ENCODE data around the gene KCNG1.

The KCNG1 gene

DNA sequence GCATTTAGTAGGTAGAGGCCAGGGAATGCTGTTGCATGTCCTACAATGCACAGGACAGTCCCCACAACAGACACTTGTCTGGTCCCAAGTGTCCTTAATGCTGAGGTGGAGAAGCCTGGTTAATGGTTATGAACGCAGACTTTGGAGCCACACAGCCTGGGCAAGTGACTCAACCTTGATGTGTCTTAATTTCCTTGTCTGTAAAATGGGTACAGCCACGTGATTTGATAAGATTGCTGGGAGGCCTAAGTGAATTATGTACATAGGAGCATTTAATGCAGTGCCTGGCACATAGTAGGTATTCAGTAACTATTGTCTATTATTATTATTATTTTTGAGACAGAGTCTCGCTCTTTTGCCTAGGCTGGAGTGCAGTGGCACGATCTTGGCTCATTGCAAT lies 11.4 kb downstream of the KCNG1 start:
- DNase-seq = no peak

DNA sequence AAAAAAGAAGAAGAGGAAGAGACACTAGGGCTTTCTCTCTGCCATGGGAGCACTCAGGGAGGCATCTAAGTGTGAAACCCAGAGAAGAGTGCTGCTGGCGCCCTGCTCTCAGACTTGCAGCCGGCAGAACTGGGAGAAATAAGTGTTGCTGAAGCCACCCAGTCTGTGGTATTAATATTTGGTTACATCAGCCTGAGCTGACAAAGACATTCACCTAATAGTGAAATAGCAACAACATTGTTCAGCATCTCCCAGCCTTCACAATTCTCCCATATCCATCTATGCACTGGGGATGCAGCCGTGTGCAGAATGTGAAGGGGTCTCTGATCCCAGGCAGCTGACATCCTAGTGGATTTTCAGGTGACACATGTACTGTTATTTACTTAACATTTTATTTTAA lies 12.0 kb downstream of the KCNG1 start:
- no peak for DNase-seq

DNA sequence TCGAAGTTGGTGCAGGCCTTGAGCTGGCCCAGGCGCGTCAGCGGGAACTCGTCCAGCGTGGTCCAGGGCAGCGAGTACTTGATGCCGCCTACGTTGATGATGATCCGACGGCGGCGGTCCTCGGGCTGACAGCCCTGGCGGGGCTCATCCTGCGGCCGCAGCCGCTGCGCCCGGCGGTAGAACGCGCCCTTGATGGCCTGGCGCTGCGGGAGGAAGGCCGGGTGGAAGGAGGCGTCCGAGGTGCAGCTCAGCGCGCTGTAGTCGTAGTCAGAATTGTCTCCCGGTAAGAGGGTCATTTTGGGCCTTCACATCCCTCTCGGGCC lies 12.9 kb downstream of the KCNG1 start:
- no peak for DNase-seq

DNA sequence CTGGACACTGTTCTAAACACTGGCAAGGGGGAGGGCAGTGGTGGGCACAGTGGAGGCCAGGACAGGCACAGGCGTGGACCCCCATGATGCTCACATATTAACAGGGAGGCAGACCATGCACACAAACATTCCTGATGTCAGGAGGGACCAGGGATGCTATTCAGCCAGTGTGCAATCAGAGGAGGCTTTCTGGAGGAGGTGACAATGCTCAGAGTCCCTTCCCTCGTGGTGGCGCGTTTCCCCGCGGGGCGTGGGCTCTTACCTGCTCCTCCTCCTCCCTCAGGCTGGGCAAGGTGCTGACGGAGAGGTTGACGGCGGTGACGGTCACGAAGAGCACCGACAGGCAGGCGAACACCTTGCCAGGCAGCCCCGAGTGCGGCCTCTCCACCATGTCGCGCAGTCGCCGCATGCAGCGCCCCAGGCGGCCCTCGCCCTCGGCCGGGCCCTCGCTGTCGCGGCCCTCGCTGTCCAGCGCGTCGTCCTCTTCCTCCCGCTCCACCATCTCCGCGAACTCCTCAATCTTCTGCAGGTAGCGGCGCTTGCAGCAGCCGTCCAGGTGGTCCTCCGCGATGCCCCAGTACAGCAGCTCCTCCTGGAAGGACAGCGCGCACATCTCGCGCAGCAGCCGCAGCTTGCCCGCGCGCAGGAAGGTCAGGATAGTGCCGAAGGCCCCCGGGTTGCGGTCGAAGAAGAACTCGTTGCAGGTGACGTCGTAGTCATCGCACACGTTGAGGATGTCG lies 13.4 kb downstream of the KCNG1 start:
- no peak for DNase-seq

DNA sequence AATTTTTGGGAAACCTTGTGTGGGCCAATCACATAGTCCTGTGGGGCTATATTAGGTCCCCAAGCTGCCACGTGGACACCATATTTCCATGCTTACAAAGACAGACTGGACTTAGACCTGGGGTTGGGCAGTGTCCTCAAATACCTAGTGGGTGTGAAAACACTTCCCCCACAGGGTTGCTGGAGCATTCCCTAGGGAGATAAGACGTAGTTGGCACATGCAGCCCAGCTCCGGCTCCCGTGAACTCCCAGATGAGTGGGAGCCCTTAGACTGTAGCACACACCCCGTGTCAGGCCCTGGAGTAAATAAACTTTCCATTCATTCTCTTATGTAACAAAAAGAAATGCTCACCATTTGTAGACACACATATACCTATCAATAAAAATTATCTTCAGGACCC lies 14.2 kb downstream of the KCNG1 start:
- no peak for DNase-seq

DNA sequence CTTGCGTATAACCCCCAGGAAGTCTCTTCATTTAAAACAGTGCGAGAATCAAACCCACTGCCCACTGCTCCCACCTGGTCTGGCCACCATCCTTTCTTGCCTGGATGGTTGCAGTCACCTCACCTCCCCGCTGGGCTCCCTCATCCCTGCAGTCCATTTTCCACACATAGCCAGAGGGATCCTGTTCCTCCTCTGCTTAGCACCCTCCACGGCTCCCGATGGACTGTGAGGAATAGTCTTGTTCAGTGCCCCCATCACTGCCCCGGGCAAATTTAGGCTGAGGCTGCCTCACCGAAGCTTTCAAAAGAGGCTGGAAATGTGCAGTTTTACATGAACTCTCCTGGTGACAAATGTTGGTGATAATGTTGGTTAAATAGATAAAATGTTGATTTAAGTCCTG lies 17.7 kb downstream of the KCNG1 start:
- no peak for DNase-seq

DNA sequence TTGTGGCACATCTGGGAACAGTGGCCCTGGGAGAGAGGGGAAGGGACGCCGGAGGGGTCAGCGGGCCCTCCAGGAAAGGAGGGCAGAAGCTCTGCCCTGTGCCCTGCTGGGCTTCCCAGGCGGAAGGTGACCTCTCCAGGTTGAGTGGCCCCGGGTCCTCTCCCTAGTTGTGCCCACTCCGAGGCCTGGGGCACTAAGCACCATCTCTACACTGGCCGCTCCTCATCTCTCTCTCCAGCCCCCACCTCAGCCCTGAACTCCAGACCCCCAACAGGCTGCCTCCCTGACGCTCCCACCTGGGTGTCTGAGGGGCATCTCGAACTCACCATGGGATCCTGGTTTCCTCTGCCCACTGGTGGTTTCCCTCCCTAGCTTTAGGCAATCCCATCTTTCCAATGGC lies 18.1 kb downstream of the KCNG1 start:
- DNase-seq = no peak

DNA sequence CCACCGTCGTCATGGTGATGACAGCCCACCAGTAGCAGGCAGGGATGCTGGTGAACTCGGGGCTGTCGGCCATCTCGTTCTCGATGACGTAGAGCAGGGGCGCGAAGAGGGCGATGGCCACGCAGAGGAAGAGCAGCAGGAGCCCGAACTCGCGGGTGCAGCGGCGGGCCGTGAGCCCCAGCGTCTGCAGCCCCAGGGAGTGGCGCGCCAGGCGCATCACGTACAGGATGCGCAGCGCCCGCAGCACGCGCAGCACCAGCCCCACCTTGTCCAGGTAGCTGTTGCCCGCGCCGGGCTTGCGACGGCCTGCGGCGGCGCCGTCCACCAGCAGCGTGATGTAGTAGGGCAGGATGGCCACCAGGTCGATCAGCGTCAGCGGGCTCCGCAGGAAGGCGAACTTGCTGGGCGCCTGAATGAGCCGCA lies 18.6 kb downstream of the KCNG1 start:
- DNase-seq = no peak

DNA sequence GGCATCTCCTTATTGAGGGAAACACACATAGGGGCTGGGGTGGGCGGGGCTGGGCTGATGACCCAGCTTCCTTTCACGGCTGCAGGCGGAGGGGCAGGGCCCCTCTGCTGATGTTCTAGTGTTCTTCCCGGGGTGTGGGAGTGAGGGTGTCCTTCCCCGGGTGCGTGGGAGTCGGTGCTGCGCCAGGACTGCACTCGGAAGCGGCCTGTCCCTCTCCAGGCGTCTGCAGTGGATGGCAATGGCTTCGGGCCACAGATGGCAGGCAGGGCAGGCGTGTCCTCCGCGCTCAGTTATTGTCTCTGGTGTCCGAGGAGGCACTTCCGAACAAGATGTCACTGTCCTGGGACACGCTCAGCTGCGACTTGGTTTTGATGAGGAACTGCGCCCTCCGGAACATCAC lies 19.2 kb downstream of the KCNG1 start:
- no peak for DNase-seq

DNA sequence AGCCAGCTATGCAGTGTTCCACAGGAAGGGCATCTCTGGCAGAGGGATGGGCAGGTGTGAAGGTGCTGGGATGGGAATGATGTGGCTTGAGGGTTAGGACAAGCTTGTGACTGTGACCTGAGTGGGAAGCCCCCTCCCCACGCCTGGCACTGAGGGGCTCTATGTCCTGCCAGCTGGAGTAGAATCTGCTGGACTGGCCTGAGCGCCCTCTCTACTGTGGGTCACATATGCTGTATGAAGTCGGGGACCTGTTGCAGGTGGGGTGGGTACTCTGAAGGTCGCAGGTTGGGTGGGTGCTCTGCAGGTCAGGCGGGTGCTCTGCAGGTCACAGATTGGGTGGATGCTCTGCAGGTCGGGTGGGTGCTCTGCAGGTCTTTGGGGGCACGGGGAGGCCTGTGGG lies 20.3 kb downstream of the KCNG1 start:
- DNase-seq = no peak

DNA sequence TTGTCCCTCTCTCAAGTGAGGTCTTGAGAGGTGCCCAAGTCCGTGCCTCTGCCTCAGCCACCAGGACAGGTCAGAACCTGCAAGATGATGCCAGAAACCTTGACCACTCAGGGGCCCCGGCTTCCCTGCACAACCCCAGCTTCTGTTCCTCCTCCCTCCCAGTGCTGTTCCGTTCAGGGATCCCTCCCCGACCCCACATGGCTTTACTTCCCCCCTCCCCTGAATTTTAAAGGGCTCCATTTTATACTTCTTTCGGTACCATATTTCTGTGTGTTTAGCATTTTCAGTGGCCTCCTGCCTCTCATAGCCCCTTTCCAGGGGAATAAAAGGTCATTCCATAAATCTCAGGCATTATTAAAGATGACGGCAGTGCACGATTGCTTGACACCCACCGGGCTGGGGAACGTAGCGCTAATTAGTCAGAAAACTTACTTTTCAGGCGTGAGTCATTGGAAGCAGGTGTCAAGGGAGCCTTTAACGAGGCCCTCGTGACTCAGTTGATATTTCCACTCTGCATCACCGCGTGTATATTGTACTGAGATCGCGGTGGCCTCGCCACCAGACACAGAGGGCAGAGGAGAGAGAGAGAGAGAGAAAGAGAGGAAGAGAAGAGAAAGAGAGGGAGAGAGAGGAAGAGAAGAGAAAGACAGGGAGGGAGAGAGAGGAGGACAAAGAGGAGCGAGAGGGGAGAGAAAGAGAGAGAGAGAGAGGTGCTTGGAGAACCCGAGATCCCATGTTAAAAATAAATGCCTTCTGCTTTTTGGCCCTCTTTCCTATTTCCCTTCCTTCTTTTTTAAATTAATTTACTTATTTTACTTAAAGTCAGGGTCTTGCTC lies 21.3 kb downstream of the KCNG1 start:
- DNase-seq = no peak

DNA sequence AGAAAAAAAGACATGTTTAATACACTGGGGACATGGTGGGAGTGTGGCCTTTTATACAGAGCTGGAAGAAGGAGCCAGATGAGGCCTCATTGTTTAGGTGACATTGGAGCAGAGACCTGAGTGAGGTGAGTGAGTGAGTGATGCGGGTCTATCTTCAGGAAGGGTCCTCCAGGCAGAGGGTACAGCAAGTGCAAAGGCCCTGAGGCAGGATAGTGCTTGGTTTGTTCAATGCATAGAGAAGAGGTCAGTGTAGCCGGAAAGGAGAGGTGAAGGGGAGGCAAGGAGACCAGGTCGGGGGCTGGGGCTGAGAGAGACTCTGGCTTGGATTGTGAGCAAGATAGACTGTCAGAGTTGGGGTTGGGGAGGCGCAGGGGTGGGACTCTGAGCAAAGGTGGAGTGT lies 23.6 kb downstream of the KCNG1 start:
- no peak for DNase-seq

DNA sequence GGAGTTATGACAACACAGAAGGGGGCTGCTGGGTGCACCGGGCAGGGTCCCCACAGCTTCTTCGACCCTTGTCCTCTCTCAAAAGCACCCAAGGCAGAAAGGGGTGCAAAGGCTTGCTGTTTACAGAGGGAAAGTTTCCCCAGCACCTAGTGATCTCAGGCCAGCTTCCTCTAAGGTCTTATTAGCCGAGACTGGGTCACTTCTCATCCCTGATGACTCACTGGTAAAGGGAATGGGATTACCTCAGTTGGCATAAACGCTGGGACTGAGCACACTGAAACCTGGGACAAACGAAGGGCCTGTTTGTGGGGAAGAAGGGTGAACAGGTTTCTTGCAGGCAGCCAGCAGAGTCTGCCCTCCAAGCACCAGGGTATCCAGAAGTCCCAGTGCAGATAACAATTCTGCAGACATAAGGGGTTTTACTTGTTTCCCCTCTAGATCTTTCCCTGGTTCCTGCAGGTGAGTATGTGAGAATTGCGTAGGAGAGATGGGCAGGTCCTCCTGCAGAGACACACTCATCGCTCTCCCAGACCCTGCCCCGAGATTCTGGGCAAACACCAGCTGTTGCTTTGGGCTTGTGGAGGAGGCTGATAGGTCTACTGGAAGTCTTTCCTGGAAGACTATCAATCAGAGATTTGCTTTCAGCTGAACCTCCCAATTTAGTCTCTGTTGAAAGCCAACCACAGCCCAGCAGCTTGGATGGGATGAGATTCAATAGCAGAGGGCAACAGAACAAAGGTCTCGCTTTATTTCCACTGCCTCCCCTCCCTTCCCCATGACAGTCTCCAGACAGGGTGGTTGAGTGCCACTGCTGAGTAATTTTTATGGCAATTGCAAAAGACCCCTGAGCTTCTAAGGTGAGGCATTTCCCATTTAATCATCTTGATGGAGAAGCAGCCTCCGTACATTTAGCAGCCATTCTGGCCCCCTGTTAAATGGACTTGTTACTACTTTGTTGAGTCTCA lies 25.7 kb downstream of the KCNG1 start:
- DNase-seq = no peak

DNA sequence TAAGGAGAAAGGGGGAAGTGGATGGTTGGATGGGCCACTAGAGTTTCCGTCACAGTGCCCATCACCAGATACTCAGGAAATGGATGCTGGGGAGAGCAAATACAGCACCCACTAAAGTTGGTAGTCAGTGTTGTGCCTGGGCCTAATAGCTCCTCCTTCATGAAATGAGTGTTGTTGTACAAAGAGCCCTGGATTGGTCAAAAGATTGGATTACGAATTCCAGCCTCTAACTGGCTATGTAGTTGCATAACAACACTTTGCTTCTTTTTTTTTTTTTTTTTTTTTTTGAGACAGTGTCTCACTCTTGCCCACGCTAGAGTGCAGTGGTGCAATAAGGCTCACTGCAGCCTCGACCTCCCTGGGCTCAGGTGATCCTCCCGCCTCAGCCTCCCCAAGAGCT lies 27.4 kb downstream of the KCNG1 start:
- DNase-seq = no peak

DNA sequence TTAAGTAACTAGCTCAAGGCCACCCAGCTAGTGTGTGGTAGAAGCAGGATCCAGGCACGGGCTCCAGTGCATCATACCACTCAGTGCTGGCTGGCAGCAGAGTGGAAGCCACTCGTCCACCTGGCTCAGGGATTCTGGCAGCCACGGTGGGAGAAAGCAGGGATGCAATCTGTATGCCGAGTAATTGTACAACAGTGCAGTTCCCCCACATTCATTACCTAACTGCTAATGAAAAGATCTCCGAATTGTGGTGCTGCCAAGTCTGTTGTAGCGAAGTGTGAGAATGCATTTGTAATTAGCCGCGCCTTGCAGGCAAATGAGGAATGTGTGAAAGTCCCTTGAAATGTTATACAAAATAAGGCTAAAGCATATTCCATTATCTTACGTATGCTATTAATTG lies 29.0 kb downstream of the KCNG1 start:
- no peak for DNase-seq

DNA sequence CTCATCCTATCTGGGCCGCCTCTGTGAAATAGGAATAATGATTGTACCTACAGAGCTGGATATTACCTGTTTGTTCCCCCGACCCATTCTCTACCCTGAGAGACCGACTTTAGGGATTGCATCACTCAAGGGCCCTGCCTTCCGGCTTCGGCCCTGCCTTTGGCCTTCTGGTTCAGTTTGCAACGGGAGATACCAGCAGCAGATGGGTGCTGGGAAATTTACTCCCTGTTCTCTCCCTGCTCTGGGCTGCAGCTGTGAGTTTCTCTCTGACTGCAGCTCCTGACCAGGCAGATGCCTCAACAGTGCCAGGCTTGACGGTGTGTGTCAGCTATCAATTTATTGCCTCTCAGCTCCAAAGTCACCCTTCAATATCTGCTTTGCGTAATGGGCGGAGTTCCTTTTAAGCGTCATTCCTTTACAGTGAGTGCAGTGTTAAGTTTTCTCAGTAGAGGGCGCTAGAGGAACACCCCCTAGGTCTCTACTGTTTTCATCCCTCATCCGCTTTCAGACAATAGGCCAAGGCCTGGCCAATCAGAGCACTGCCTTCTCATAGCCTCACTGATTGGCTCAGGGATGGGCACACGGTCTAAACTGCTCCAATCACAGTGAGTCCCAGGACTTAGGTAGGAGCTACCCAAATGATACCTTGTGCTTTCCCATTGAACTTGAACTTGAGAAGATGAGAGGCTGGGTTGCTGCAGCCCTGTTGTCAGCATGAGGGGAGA lies 30.0 kb downstream of the KCNG1 start:
- no peak for DNase-seq

DNA sequence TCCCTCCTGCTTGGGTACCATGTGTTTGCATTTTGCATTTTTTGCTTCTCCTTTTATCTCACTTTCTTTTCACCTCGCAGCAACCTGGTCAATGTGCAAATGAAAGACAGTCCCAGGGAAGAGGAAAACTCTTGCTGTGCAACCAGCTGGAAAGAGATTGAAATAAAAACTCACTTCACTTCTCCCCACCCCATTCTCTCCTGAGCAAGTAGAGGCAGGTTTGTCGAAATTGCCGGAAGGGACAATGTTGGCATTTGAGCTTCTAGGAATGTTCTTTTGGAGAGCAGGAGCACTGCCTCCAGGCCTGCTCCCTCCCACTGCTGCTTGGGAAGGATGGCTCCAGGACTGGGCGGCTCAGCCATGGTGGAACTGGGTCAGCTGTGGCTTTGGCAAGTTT lies 30.6 kb downstream of the KCNG1 start:
- no peak for DNase-seq

DNA sequence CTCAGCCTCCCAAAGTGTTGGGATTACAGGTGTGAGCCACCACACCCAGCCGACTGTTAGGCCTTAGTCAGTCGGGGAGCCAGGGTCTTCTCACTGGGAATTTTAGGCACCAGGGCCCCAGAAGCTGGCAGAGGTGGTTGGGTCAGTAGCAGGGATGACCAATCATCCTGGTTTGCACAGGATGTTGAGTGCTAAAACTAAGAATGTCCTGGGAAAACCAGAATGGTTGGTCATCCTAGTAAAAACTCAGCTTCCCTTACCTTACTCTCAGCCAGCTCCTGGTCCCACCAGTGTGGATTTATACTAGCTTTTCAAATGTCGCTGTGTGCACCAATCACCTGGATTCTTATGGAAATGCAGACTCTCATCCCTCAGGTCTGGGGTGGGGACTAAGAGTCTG lies 31.8 kb downstream of the KCNG1 start:
- DNase-seq = no peak

DNA sequence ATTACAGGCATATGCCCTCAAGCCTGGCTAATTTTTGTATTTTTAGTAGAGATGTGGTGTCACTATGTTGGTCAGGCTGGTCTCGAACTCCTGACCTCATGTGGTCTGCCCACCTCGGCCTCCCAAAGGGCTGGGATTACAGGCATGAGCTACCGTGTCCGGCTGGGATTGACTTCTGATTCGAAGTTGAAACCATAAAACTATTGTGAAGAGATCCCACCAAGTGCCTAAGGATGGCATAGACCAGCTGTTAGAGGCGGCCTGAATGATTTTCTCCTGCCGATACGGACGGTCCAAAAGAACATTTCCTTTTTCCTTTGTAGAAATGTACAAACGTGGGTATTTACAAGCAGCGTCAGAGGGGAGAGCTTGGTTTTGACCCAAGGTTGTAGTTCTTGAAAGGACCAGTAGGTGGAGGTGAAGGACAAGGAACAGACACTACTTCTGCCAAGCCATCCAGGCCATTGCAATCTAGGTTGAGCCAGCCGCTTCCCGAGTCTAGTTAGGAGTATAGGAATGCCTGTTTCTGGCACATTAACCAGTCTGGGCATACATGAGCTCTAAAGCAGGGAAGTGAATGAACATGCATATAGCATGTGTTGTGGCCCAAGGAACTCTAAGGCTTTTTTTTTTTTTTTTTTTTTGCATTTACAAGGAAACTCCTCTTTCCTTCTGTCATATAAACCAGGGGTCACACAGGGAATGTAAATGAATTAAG lies 35.3 kb downstream of the KCNG1 start:
- peak; percentile 81 for DNase-seq

DNA sequence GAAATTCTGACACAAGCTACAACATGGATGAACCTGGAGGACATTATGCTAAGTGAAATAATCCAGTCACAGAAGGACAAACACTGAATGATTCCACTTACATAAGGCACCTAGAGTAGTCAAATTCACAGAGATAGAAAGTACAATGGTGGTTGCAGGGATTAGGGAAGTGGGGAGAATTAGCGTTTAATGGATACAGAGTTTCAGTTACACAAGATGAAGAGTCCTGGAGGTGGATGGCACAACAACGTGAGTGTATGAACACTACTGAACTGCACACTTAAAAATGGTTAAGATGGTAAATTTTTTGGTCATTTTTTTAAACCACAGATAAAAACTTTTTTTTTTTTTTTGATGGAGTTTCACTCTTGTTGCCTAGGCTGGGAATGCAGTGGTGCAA lies 39.6 kb downstream of the KCNG1 start:
- no peak for DNase-seq

DNA sequence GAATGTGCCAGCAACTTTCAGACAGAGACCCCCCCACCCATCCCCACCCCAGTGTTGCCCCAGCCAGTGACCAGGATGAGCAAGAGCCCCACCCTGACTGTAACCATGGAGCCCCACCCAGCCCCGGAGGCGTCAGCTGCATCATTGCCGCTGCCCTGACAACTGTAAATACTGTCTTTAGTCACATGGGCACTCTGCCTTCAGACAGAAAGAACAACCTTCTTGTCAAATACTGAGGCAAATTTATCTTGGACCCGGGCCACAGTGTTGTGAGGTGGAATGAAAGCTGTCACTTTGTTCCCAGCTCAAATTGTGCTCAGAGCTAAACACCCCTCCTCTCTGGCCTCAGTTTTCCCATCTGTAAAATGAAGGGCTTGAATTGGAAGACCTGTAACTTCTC lies 40.5 kb downstream of the KCNG1 start:
- DNase-seq = peak; percentile 54

DNA sequence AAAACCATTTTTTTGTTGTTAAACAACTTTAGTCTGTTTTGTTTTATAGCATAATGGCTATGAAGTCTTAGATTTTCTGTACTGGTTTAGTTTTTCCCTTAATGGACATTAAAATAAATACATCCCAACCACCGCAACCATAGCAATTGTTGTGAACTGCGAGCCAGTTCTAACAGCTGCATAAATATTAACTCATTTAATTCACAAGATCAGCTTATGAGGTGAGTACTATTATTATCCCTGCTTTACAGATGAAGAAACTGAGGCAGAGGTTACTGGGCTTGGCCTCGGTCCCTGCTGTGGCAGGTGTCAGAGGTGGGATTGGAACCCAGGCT lies 41.2 kb downstream of the KCNG1 start:
- no peak for DNase-seq
